Activated T-helper 1 cell treated with anti-CD3 and anti-CD28 coated beads, Interleukin-12 subunit alpha, Interleukin-12 subunit beta, Interleukin-2, Interleukin-4 antibody, amounts not matched to agents 30 ng/mL and 10 ng/mL and 1 ng/mL, durations not matched to agents 14 hours and 24 hours and 36 hours (primary cell): ENCODE data around the gene RGL3. TPM values are rescaled to one million over a fixed set of nuclear protein-coding genes. Genes with fewer than 3 reads are reported as not detected.
"Not testable (repeated sequence)": the region's sequence is repeated elsewhere in the genome, so short reads cannot be mapped to it uniquely, and the experiment has no call there.

Experiments used
- DNase-seq: peaks from one replicate; pipeline ENCODE4 v3.0.0; 2021; ENCODE audit warnings: low spot score
- H3K27ac Mint-ChIP-seq: one replicate; pipeline ENCODE4 v1.8.0; 2021; ENCODE audit warnings: mild to moderate bottlenecking, mixed read lengths
- H3K27me3 Mint-ChIP-seq: one replicate; pipeline ENCODE4 v1.8.0; 2022; ENCODE audit warnings: mild to moderate bottlenecking, moderate library complexity, mixed read lengths; ENCODE audit not compliant: insufficient read depth
- H3K36me3 Mint-ChIP-seq: one replicate; pipeline ENCODE4 v1.8.0; 2021; ENCODE audit warnings: low read depth, mixed read lengths
- H3K4me1 Mint-ChIP-seq: one replicate; pipeline ENCODE4 v1.8.0; 2021; ENCODE audit warnings: low read depth, mixed read lengths
- H3K4me3 Mint-ChIP-seq: one replicate; pipeline ENCODE4 v1.8.0; 2021; ENCODE audit warnings: mild to moderate bottlenecking, moderate library complexity, mixed read lengths
- H3K9me3 Mint-ChIP-seq: one replicate; pipeline ENCODE4 v1.8.0; 2021; ENCODE audit warnings: mixed read lengths
- intact Hi-C: fragments of 100-400 bp; cut with micrococcal nuclease; formaldehyde crosslinking; loops from one replicate; pipeline ENCODE4 v1.15.1; 2024
- total RNA-seq: library from RNA; stranded (reverse); gene quantifications from 2 replicates; pipeline ENCODE4 v1.2.3, GENCODE V29; 2022

Gene RGL3
- total RNA-seq, 1 donor from 2014 or later: not detected

GRCh38 chr19:11379857-11380350 is 39.2 kb downstream of the RGL3 start:
- Mint-ChIP-seq H3K9me3 (no peaks in the 10 kb centered on the region), H3K36me3 (peaks cover 19% of the 10 kb centered on the region), H3K4me3 (peak overlapping the region; percentile 88), H3K27ac (peak overlapping the region; percentile 100), H3K27me3 (peaks cover 13% of the 10 kb centered on the region), H3K4me1 (peaks cover 36% of the 10 kb centered on the region)
- intact Hi-C loops: no loop called here
- DNase-seq: no peak

GRCh38 chr19:11379269-11379845 is 39.8 kb downstream of the RGL3 start:
- DNase-seq, H3K9me3 Mint-ChIP-seq, intact Hi-C loops, H3K27me3 Mint-ChIP-seq, H3K4me3 Mint-ChIP-seq: not testable (repeated sequence)
- H3K36me3 Mint-ChIP-seq: peaks cover 19% of the 10 kb centered on the region
- H3K4me1 Mint-ChIP-seq: peaks cover 36% of the 10 kb centered on the region
- peak overlapping the region; percentile 27 for H3K27ac Mint-ChIP-seq

GRCh38 chr19:11378319-11379189 is 40.6 kb downstream of the RGL3 start:
- Mint-ChIP-seq H3K4me1 (peaks cover 36% of the 10 kb centered on the region), H3K27ac (peak overlapping the region; percentile 84), H3K4me3 (peak overlapping the region; percentile 64), H3K27me3 (peaks cover 7% of the 10 kb centered on the region), H3K36me3 (peaks cover 19% of the 10 kb centered on the region), H3K9me3 (no peaks in the 10 kb centered on the region)
- intact Hi-C loops: no loop called here
- no peak for DNase-seq

- H3K9me3 Mint-ChIP-seq: no peaks in the 10 kb centered on the region
- intact Hi-C loops: no loop called here
- peaks cover 19% of the 10 kb centered on the region for H3K36me3 Mint-ChIP-seq
- H3K4me3 Mint-ChIP-seq: no peak overlapping the region
- peaks cover 2% of the 10 kb centered on the region for H3K27me3 Mint-ChIP-seq
- no peak for DNase-seq
- peak overlapping the region; percentile 51 for H3K27ac Mint-ChIP-seq
- peaks cover 41% of the 10 kb centered on the region for H3K4me1 Mint-ChIP-seq
Observed at GRCh38 chr19:11377756-11378155, 41.4 kb downstream of the RGL3 start.

GRCh38 chr19:11377237-11377636 is 41.9 kb downstream of the RGL3 start:
- H3K27me3 Mint-ChIP-seq: no peaks in the 10 kb centered on the region
- H3K27ac Mint-ChIP-seq: peak overlapping the region; percentile 88
- no peak for DNase-seq
- peaks cover 19% of the 10 kb centered on the region for H3K36me3 Mint-ChIP-seq
- peak overlapping the region; percentile 66 for H3K4me3 Mint-ChIP-seq
- intact Hi-C loops: no loop called here
- H3K9me3 Mint-ChIP-seq: no peaks in the 10 kb centered on the region
- H3K4me1 Mint-ChIP-seq: peaks cover 41% of the 10 kb centered on the region

- H3K36me3 Mint-ChIP-seq: peaks cover 19% of the 10 kb centered on the region
- no peaks in the 10 kb centered on the region for H3K9me3 Mint-ChIP-seq
- intact Hi-C loops: loop anchor here (1.0 to 2.0 kb wide), 6 partner anchors 20 to 222 kb away; partner anchors contain the start of genes ECSIT, ODAD3, PLPPR2 and PRKCSH
- H3K27me3 Mint-ChIP-seq: no peaks in the 10 kb centered on the region
- H3K4me1 Mint-ChIP-seq: peaks cover 39% of the 10 kb centered on the region
- peak; percentile 75 for DNase-seq
- no peak overlapping the region for H3K27ac Mint-ChIP-seq
- H3K4me3 Mint-ChIP-seq: no peak overlapping the region
Observed at GRCh38 chr19:11375143-11375948, 43.8 kb downstream of the RGL3 start.

- Mint-ChIP-seq H3K4me1 (peaks cover 31% of the 10 kb centered on the region), H3K27me3 (no peaks in the 10 kb centered on the region), H3K4me3 (no peak within 1 kb of the TSS), H3K27ac (no peak within 1 kb of the TSS), H3K36me3 (peaks cover 16% of the 10 kb centered on the region), H3K9me3 (no peaks in the 10 kb centered on the region)
- intact Hi-C loops: loop anchor here (1.0 to 2.0 kb wide), 8 partner anchors 19 to 223 kb away; partner anchors contain the start of genes CCDC159, ECSIT, ODAD3 and PLPPR2
- DNase-seq: peak; percentile 97
Observed at GRCh38 chr19:11374433-11375142, 44.5 kb downstream of the RGL3 start, which contains the start of gene SWSAP1. Gene SWSAP1 (plus strand): TSS chr19:11374666. CDS start chr19:11374681, 15 bp downstream.

- Mint-ChIP-seq H3K4me3 (no peak overlapping the region), H3K27ac (no peak overlapping the region), H3K27me3 (no peaks in the 10 kb centered on the region), H3K36me3 (peaks cover 19% of the 10 kb centered on the region), H3K4me1 (peaks cover 30% of the 10 kb centered on the region), H3K9me3 (no peaks in the 10 kb centered on the region)
- DNase-seq: no peak
- intact Hi-C loops: loop anchor here (1.0 to 2.0 kb wide), 4 partner anchors 28 to 219 kb away; partner anchors contain the start of genes CCDC159, SPC24, TMEM205 and ZNF653
Observed at GRCh38 chr19:11373885-11374432, 45.2 kb downstream of the RGL3 start.

GRCh38 chr19:11373166-11373884 is 45.8 kb downstream of the RGL3 start:
- H3K27ac Mint-ChIP-seq: no peak overlapping the region
- H3K36me3 Mint-ChIP-seq: peaks cover 18% of the 10 kb centered on the region
- no peak for DNase-seq
- H3K9me3 Mint-ChIP-seq: no peaks in the 10 kb centered on the region
- peak overlapping the region; percentile 1 for H3K4me3 Mint-ChIP-seq
- peaks cover 24% of the 10 kb centered on the region for H3K4me1 Mint-ChIP-seq
- H3K27me3 Mint-ChIP-seq: no peaks in the 10 kb centered on the region
- intact Hi-C loops: no loop called here

GRCh38 chr19:11370744-11371143 is 48.4 kb downstream of the RGL3 start:
- DNase-seq: no peak
- intact Hi-C loops: no loop called here
- Mint-ChIP-seq H3K36me3 (peaks cover 9% of the 10 kb centered on the region), H3K9me3 (no peaks in the 10 kb centered on the region), H3K27ac (no peak overlapping the region), H3K4me3 (no peak overlapping the region), H3K4me1 (peaks cover 8% of the 10 kb centered on the region), H3K27me3 (no peaks in the 10 kb centered on the region)

- Mint-ChIP-seq H3K9me3 (no peaks in the 10 kb centered on the region), H3K27ac (no peak overlapping the region), H3K36me3 (peaks cover 7% of the 10 kb centered on the region)
Observed at GRCh38 chr19:11367528-11367927, 51.6 kb downstream of the RGL3 start.

More at GRCh38 chr19:11367528-11367927, 51.6 kb downstream of the RGL3 start:
- DNase-seq: no peak
- Mint-ChIP-seq H3K27me3 (no peaks in the 10 kb centered on the region), H3K4me3 (no peak overlapping the region), H3K4me1 (no peaks in the 10 kb centered on the region)
- intact Hi-C loops: no loop called here
